ENCODE measurements around the gene INSRR. TPM values are rescaled to one million over a fixed set of nuclear protein-coding genes. Genes with fewer than 3 reads are reported as not detected.

The INSRR gene
- total and polyA plus RNA-seq, 4 donors = 0.01 TPM; not detected in 3

- TF ChIP-seq ATF3 (IDR thresholded peaks at IDR 0.05) = no peak
These were observed 28.4 kb upstream of the INSRR start (continued) for GRCh38 chr1:156887317-156887716.

GRCh38 chr1:156886583-156887281 is 27.8 kb upstream of the INSRR start:
- no peak overlapping the region for H3K27ac ChIP-seq (ENCODE audit: low read depth in 1 of 2, low read length in 2 of 2)
- peaks cover 0 to 2% (median 0%) of the 10 kb centered on the region in 4 donors for H3K27me3 ChIP-seq (ENCODE audit: control insufficient read depth in 4 of 4, insufficient read depth in 4 of 4, low read length in 3 of 4)
- WGBS = 34% methylated on average over 6 of the region's 6 CpGs

GRCh38 chr1:156885880-156886355 is 27.0 kb upstream of the INSRR start:
- no peaks in the 10 kb centered on the region for H3K4me1 ChIP-seq (ENCODE audit: control insufficient read depth in 4 of 4, insufficient read depth in 4 of 4, low read length in 3 of 4)
- H3K27ac ChIP-seq (ENCODE audit: low read depth in 1 of 2, low read length in 2 of 2) = no peak overlapping the region
- WGBS = 56% methylated on average over 13 of the region's 13 CpGs
- no peak overlapping the region for H3K4me3 ChIP-seq (ENCODE audit: low read depth in 1 of 3, low read length in 3 of 3)
- no peaks in the 10 kb centered on the region for H3K36me3 ChIP-seq (ENCODE audit: control insufficient read depth in 4 of 4, insufficient read depth in 3 of 4, low read depth in 1 of 4, low read length in 3 of 4)
- TF ChIP-seq REST (IDR thresholded peaks at IDR 0.05) (no peak), FOXA2 (IDR thresholded peaks at IDR 0.05) (no peak), TAF1 (conservative IDR thresholded peaks at IDR 0.05) (no peak), GABPA (IDR thresholded peaks at IDR 0.05 in 1 of 2, conservative IDR thresholded peaks at IDR 0.05 in 1 of 2) (no peak), FOXA1 (IDR thresholded peaks at IDR 0.05) (no peak), EGR1 (IDR thresholded peaks at IDR 0.05; ENCODE audit: low read depth in 2 of 2) (no peak), SP1 (IDR thresholded peaks at IDR 0.05) (no peak), JUND (IDR thresholded peaks at IDR 0.05) (no peak), ATF3 (IDR thresholded peaks at IDR 0.05) (no peak)
- H3K27me3 ChIP-seq (ENCODE audit: control insufficient read depth in 4 of 4, insufficient read depth in 4 of 4, low read length in 3 of 4) = peaks cover 0 to 2% (median 0%) of the 10 kb centered on the region in 4 donors
- no peak overlapping the region for H3K9ac ChIP-seq (ENCODE audit: low read depth in 1 of 2, low read length in 2 of 2)
- DNase-seq (ENCODE audit: low spot score) = no peak
- no peaks in the 10 kb centered on the region for H3K9me3 ChIP-seq (ENCODE audit: control insufficient read depth in 4 of 4, low read length in 3 of 4)

More at GRCh38 chr1:156886583-156887281, 27.8 kb upstream of the INSRR start:
- Histone ChIP-seq H3K4me3 (ENCODE audit: low read depth in 1 of 3, low read length in 3 of 3) (no peak overlapping the region), H3K4me1 (ENCODE audit: control insufficient read depth in 4 of 4, insufficient read depth in 4 of 4, low read length in 3 of 4) (no peaks in the 10 kb centered on the region), H3K9me3 (ENCODE audit: control insufficient read depth in 4 of 4, low read length in 3 of 4) (no peaks in the 10 kb centered on the region), H3K9ac (ENCODE audit: low read depth in 1 of 2, low read length in 2 of 2) (no peak overlapping the region), H3K36me3 (ENCODE audit: control insufficient read depth in 4 of 4, insufficient read depth in 3 of 4, low read depth in 1 of 4, low read length in 3 of 4) (no peaks in the 10 kb centered on the region)
- DNase-seq (ENCODE audit: low spot score) = no peak
- TF ChIP-seq MAX (IDR thresholded peaks at IDR 0.05) (no peak), HNF4A (conservative IDR thresholded peaks at IDR 0.05) (no peak), RXRA (IDR thresholded peaks at IDR 0.05) (no peak), YY1 (IDR thresholded peaks at IDR 0.05) (no peak), HNF4G (IDR thresholded peaks at IDR 0.05) (no peak), GABPA (IDR thresholded peaks at IDR 0.05 in 1 of 2, conservative IDR thresholded peaks at IDR 0.05 in 1 of 2) (no peak), TAF1 (conservative IDR thresholded peaks at IDR 0.05) (no peak), FOXA1 (IDR thresholded peaks at IDR 0.05) (no peak)
